Keratinocyte (primary cell): Measurements from ENCODE around the gene ANGEL2.

Experiments
- CTCF ChIP-seq, 3 experiments: IDR thresholded peaks in 1 of 3; conservative IDR thresholded peaks in 1 of 3; optimal IDR thresholded peaks in 1 of 3; 2 replicates in 2 of 3; 3 replicates in 1 of 3; pipeline versions ENCODE3 to v1.5.1; 2011; ENCODE audit warnings: low read length in 3 of 3, mild to moderate bottlenecking in 3 of 3, moderate library complexity in 2 of 3, control low read depth in 1 of 3, inconsistent platforms in 1 of 3; ENCODE audit not compliant: insufficient read depth in 2 of 3; ENCODE audit errors: extremely low read depth in 1 of 3
- EZH2 ChIP-seq: IDR thresholded peaks from one replicate; pipeline ENCODE4 v1.6.1; 2012; ENCODE audit warnings: inconsistent platforms, mild to moderate bottlenecking, low read length, moderate library complexity

DNA sequence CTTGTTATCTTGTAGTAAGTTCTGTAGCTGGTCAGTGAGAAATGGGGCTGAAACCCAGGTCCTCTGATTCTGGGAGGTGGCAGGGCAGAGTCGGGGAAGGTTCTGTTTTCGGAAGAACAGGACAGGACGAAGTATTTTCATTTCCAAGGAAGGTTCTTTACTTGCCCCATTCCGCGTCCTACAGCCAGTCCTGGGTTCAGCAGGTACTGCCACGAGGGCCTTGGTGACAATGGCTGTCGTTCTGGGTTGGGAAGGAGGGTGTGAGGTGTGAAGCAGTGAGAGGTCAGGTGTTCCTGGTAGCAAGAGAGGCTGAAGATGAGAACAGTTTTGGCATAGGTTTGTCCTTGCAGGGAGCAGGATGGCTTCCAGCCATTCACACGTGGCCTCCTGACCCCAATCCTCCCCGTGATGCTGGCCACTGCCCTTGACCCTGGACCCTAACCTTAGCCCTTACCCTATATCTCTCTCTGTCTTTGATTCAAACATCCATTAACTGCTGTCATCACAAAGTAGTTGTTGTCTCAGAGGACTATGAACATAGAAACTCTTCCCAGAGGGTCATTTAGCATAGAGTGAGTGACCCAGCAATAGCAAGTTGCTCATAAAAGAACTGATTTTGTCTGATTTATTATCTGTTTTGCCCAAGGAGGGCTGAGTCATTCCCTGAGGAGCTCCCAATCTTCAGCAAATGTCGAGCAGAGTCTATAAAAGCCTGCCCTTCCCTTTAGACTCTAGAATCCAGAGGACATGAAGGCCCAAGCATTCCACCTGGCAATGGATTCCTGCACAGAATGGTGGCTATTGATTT is 40.4 kb downstream of the ANGEL2 start:
- no peak for TF ChIP-seq CTCF (optimal IDR thresholded peaks at IDR 0.05 in 1 of 3, IDR thresholded peaks at IDR 0.05 in 1 of 3, conservative IDR thresholded peaks at IDR 0.05 in 1 of 3; ENCODE audit: extremely low read depth in 1 of 3, insufficient read depth in 2 of 3, low read length in 3 of 3)
- TF ChIP-seq EZH2: no peak
